Measurements from ENCODE around the gene MGAT4D.

DNA sequence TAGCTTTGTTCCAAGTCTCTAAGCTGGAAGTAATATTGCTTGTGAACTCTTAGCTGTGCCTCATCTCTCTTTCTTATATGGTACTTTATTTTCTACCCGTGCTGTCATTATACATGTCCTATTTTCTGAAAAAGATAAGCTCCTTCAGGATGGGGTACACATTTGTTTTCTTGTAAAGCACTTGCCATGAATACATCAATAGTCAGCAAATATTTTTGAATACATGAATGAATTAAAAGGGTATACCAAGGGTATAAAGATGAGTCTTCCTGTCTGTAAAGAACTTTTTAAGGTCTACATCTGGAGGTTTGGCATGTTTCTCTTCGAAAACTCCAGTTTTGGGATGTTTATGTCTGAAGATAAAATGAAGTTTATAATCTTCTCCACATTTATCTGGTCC lies 98.0 kb downstream of the MGAT4D start:
- TF ChIP-seq, protein P1, sequence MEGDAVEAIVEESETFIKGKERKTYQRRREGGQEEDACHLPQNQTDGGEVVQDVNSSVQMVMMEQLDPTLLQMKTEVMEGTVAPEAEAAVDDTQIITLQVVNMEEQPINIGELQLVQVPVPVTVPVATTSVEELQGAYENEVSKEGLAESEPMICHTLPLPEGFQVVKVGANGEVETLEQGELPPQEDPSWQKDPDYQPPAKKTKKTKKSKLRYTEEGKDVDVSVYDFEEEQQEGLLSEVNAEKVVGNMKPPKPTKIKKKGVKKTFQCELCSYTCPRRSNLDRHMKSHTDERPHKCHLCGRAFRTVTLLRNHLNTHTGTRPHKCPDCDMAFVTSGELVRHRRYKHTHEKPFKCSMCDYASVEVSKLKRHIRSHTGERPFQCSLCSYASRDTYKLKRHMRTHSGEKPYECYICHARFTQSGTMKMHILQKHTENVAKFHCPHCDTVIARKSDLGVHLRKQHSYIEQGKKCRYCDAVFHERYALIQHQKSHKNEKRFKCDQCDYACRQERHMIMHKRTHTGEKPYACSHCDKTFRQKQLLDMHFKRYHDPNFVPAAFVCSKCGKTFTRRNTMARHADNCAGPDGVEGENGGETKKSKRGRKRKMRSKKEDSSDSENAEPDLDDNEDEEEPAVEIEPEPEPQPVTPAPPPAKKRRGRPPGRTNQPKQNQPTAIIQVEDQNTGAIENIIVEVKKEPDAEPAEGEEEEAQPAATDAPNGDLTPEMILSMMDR (IDR thresholded peaks at IDR 0.05), result no peak
- no peak for TF ChIP-seq POLR2A (IDR thresholded peaks at IDR 0.05)

Data from thyroid gland (tissue), 4 donors.